Caco-2 (cell line): ENCODE results near the gene INAFM2. TPM values are rescaled to one million over a fixed set of nuclear protein-coding genes. Genes with fewer than 3 reads are reported as not detected.

Experiments
- BruUV-seq: library from RNA; stranded (reverse); fragments of 400-500 nt; replicated peaks from 2 replicates; lab custom pipeline; 2021; lab: Mats Ljungman, UMichigan
- CTCF ChIA-PET: fragments of 300-600 bp; sonication (Branson Sonifier 250); formaldehyde crosslinking; loops from one replicate; lab custom pipeline; 2022; ENCODE audit warnings: antibody characterized with exemption; lab: Charles Lee
- POLR2A ChIA-PET: fragments of 300-600 bp; sonication (Branson Sonifier 250); formaldehyde crosslinking; loops from one replicate; lab custom pipeline; 2022; ENCODE audit warnings: antibody characterized with exemption; lab: Charles Lee
- DNase-seq, 2 experiments: peaks; one replicate each; pipeline versions ENCODE4 v3.0.0 to v3.0.0-alpha.2; 2020 to 2022
- H3K27me3 ChIP-seq: replicated peaks from 2 replicates; pipeline ENCODE4 v1.6.0; 2011; ENCODE audit warnings: low read length; ENCODE audit not compliant: control insufficient read depth, insufficient read depth
- H3K36me3 ChIP-seq: 2 replicates; pipeline ENCODE4 v1.5.1; 2011; ENCODE audit warnings: low read length; ENCODE audit not compliant: control insufficient read depth, insufficient read depth
- H3K4me1 ChIP-seq: fragments of 250-450 bp; sonication (Bioruptor Pico); 2 replicates; pipeline ENCODE4 v1.5.1; 2020; ENCODE audit warnings: mild to moderate bottlenecking
- H3K4me3 ChIP-seq: 2 replicates; pipeline ENCODE4 v1.5.1; 2011; ENCODE audit warnings: low read depth, mild to moderate bottlenecking, control low read depth, low read length
- H3K9me3 ChIP-seq: fragments of 250-450 bp; sonication (Bioruptor Pico); 2 replicates; pipeline ENCODE4 v1.5.1; 2020; ENCODE audit warnings: mild to moderate bottlenecking, moderate library complexity
- H3K27ac Mint-ChIP-seq: one replicate; pipeline ENCODE4 v1.8.0; 2022; ENCODE audit warnings: mixed read lengths; ENCODE audit not compliant: unreplicated experiment
- H3K27me3 Mint-ChIP-seq: one replicate; pipeline ENCODE4 v1.8.0; 2022; ENCODE audit warnings: mixed read lengths; ENCODE audit not compliant: insufficient read depth, unreplicated experiment
- H3K36me3 Mint-ChIP-seq: one replicate; pipeline ENCODE4 v1.8.0; 2022; ENCODE audit warnings: mild to moderate bottlenecking, mixed read lengths; ENCODE audit not compliant: insufficient read depth, unreplicated experiment
- H3K4me1 Mint-ChIP-seq: one replicate; pipeline ENCODE4 v1.8.0; 2022; ENCODE audit warnings: low read depth, mixed read lengths; ENCODE audit not compliant: unreplicated experiment
- H3K4me3 Mint-ChIP-seq: one replicate; pipeline ENCODE4 v1.8.0; 2022; ENCODE audit warnings: mild to moderate bottlenecking, moderate library complexity, mixed read lengths; ENCODE audit not compliant: unreplicated experiment
- H3K9me3 Mint-ChIP-seq: one replicate; pipeline ENCODE4 v1.8.0; 2022; ENCODE audit warnings: mixed read lengths; ENCODE audit not compliant: unreplicated experiment
- intact Hi-C: fragments of 100-400 bp; cut with micrococcal nuclease; formaldehyde crosslinking; loops from one replicate; pipeline ENCODE4 v1.10.0; 2022; ENCODE audit not compliant: unreplicated experiment
- total RNA-seq: library from RNA; stranded (reverse); gene quantifications from 2 replicates; pipeline ENCODE4 v1.2.3, GENCODE V29; 2022
- TF ChIP-seq, protein P1 (sequence below), 2 experiments: fragments of 200-600 bp in 1 of 2; IDR thresholded peaks; 1 replicate in 1 of 2; 2 replicates in 1 of 2; pipeline versions ENCODE4 v1.5.1 to v1.8.0; 2011 to 2022; ENCODE audit warnings: antibody characterized with exemption in 1 of 2, control low read depth in 1 of 2, inconsistent platforms in 1 of 2, low read depth in 1 of 2, low read length in 1 of 2, mild to moderate bottlenecking in 1 of 2, moderate library complexity in 1 of 2; ENCODE audit not compliant: insufficient read depth in 1 of 2, severe bottlenecking in 1 of 2, unreplicated experiment in 1 of 2

Gene INAFM2
- total RNA-seq, 1 experiment from 2014 or later: 13.4 TPM

DNA sequence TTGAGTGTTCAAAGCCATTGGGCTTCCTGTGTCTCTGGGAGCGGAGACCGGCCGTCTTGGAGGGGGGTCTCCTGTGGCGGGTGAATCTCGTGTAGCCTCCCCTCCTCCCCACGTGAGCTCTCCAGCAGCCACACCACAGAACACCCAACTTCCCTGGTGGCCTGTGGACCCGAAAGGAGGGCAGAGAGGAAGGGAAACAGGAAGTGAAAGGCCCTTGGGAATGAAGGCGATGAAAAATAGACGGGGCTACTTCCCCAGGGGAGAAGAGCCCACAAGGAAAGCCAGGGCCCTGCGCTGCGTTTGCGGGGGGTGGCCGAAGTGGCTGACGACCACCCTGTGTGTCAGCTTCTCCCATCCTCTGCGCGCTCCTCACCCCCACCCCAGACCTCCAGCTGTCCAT, 46.0 kb upstream of the INAFM2 start:
- Mint-ChIP-seq H3K27ac (no peak overlapping the region), H3K9me3 (no peaks in the 10 kb centered on the region), H3K4me3 (no peak overlapping the region), H3K36me3 (peaks cover 11% of the 10 kb centered on the region), H3K27me3 (no peaks in the 10 kb centered on the region), H3K4me1 (no peaks in the 10 kb centered on the region)
- BruUV-seq: no TSS peak
- H3K27me3 ChIP-seq: no peaks in the 10 kb centered on the region
- no peaks in the 10 kb centered on the region; the same call in 1 of the 2 replicates for H3K4me1 ChIP-seq
- no peaks in the 10 kb centered on the region for H3K9me3 ChIP-seq
- ChIA-PET CTCF (interaction anchor here (0.5 to 0.7 kb wide), 2 partner anchors 55 to 60 kb away, joined by 3 read pairs; no protein-coding TSS in a partner anchor), POLR2A (no interaction called here)
- intact Hi-C loops: no loop called here
- no peaks in the 10 kb centered on the region; the same call in 1 of the 2 replicates for H3K36me3 ChIP-seq
- TF ChIP-seq, protein P1, sequence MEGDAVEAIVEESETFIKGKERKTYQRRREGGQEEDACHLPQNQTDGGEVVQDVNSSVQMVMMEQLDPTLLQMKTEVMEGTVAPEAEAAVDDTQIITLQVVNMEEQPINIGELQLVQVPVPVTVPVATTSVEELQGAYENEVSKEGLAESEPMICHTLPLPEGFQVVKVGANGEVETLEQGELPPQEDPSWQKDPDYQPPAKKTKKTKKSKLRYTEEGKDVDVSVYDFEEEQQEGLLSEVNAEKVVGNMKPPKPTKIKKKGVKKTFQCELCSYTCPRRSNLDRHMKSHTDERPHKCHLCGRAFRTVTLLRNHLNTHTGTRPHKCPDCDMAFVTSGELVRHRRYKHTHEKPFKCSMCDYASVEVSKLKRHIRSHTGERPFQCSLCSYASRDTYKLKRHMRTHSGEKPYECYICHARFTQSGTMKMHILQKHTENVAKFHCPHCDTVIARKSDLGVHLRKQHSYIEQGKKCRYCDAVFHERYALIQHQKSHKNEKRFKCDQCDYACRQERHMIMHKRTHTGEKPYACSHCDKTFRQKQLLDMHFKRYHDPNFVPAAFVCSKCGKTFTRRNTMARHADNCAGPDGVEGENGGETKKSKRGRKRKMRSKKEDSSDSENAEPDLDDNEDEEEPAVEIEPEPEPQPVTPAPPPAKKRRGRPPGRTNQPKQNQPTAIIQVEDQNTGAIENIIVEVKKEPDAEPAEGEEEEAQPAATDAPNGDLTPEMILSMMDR (IDR thresholded peaks at IDR 0.05; ENCODE audit: insufficient read depth in 1 of 2, low read depth in 1 of 2, low read length in 1 of 2, severe bottlenecking in 1 of 2, unreplicated experiment in 1 of 2): no peak
- no peak overlapping the region for H3K4me3 ChIP-seq
- DNase-seq: no peak

DNA sequence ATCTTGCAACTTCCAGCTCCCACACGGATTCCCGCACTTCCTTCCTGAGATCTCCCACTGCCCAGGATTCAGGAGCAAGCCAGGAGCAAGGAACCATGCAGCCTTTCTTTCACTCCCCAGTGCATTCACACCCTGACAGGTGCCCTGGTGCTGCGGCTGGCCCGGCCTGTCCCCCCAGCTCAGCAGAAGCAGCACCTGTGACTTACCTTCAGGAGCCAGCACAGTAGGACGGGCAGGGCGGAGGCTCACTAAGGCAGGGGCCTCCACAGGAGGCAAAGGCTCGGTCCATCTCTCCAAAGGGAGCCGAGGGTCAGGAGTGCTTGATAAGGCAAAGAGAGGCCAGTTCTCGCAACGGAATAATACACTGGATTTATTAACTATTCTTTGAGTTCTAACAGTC, 45.5 kb upstream of the INAFM2 start:
- no peaks in the 10 kb centered on the region for H3K27me3 ChIP-seq
- TF ChIP-seq, protein P1 (IDR thresholded peaks at IDR 0.05; ENCODE audit: insufficient read depth in 1 of 2, low read depth in 1 of 2, low read length in 1 of 2, severe bottlenecking in 1 of 2, unreplicated experiment in 1 of 2): no peak
- no peak overlapping the region for H3K4me3 ChIP-seq
- ChIA-PET POLR2A (no interaction called here), CTCF (interaction anchor here (0.5 to 3.0 kb wide), 4 partner anchors 31 to 61 kb away, joined by 3 to 60 read pairs (median 18); partner anchors contain the start of genes CCDC9B and PLCB2)
- H3K27ac Mint-ChIP-seq: no peak overlapping the region
- H3K9me3 Mint-ChIP-seq: no peaks in the 10 kb centered on the region
- intact Hi-C loops: no loop called here
- H3K4me1 Mint-ChIP-seq: no peaks in the 10 kb centered on the region
- DNase-seq: no peak
- no peak overlapping the region for H3K4me3 Mint-ChIP-seq
- no TSS peak for BruUV-seq
- H3K4me1 ChIP-seq: no peaks in the 10 kb centered on the region; the same call in 1 of the 2 replicates
- no peaks in the 10 kb centered on the region; the same call in 1 of the 2 replicates for H3K36me3 ChIP-seq
- no peaks in the 10 kb centered on the region for H3K9me3 ChIP-seq
- peaks cover 10% of the 10 kb centered on the region for H3K36me3 Mint-ChIP-seq
- no peaks in the 10 kb centered on the region for H3K27me3 Mint-ChIP-seq

DNA sequence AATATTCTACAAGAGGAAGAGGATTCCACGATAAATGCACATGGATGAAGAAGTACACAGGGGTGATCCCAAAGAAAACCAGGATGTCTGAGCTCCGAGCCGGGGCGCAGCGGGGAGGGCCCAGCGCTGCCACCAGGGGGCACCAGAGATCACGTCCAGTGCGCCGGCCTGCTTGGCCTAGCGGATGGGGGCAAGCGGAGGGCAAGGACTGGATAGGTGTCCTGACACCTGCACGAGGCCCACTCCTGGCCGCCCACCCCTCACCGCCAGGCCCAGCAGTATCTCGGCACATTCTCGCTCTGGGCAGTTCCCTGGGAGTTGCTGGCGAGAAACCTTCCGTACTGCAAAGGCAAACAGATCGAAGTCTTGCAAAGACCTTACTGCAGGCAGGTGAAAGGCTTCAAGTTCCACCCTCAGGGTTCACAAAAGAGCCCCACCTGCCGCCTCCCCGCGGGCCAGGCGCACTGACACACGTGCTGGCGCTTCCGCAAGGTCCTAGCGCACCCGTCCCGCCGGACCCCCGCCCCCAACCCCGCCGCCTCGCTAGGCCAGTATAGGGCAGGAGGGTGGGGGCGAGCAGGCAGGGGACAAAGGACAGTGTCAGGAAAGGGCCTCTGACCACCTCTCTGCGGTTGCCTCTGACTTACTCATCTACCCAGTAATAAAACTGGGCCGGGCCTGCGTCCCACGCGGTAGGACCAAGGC, 43.9 kb upstream of the INAFM2 start:
- no peaks in the 10 kb centered on the region for H3K9me3 ChIP-seq
- H3K27me3 Mint-ChIP-seq: no peaks in the 10 kb centered on the region
- TF ChIP-seq, protein P1 (IDR thresholded peaks at IDR 0.05; ENCODE audit: insufficient read depth in 1 of 2, low read depth in 1 of 2, low read length in 1 of 2, severe bottlenecking in 1 of 2, unreplicated experiment in 1 of 2): peak; percentile 94 to 96
- H3K36me3 ChIP-seq: no peaks in the 10 kb centered on the region; the same call in 1 of the 2 replicates
- POLR2A ChIA-PET: interaction anchor here (0.7 to 0.9 kb wide), 2 partner anchors 8 to 171 kb away, joined by 3 to 4 read pairs; partner anchors contain the start of gene BMF
- no peaks in the 10 kb centered on the region for H3K9me3 Mint-ChIP-seq
- CTCF ChIA-PET: interaction anchor here (0.6 to 3.0 kb wide), 25 partner anchors 9 to 311 kb away, joined by 3 to 60 read pairs (median 4); partner anchors contain the start of genes CCDC9B, INAFM2, IVD and PLCB2
- no TSS peak for BruUV-seq
- no peak overlapping the region for H3K4me3 Mint-ChIP-seq
- intact Hi-C loops: loop anchor here (1.0 kb wide), 3 partner anchors 31 to 142 kb away; no protein-coding TSS in a partner anchor
- no peaks in the 10 kb centered on the region for H3K27me3 ChIP-seq
- H3K36me3 Mint-ChIP-seq: peaks cover 10% of the 10 kb centered on the region
- H3K4me1 ChIP-seq: no peaks in the 10 kb centered on the region; the same call in 1 of the 2 replicates
- H3K4me3 ChIP-seq: no peak overlapping the region
- DNase-seq: peak; percentile 66 to 85
- H3K27ac Mint-ChIP-seq: no peak overlapping the region
- H3K4me1 Mint-ChIP-seq: no peaks in the 10 kb centered on the region
